ENCODE results near the gene STRN4.

DNA sequence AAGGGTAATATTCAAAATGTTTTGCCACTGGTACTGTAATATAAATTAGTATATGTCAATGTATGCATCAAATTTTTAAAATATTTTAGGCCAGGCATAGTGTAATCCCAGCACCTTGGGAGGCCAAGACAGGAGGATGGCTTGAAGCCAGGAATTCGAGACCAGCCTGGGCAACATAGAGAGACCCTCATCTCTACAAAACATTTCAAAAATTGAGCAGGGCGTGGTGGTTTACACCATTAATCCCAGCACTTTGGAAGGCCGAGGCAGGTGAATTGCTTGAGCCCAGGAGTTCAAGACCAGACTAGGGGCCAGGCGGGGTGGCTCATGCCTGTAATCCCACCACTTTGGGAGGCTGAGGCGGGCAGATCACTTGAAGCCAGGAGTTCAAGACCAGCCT, 14.1 kb upstream of the STRN4 start:
- TF ChIP-seq POLR2AphosphoS5 (IDR thresholded peaks at IDR 0.05; ENCODE audit: insufficient read depth, low read depth, low read length), result no peak
- no peak for TF ChIP-seq CTCF (IDR thresholded peaks at IDR 0.05; ENCODE audit: extremely low read depth in 1 of 2, insufficient read depth in 1 of 2, low read depth in 1 of 2, low read length in 2 of 2)
